Prostate gland (tissue), 2 donors: ENCODE results near the gene ARAP2. TPM values are rescaled to one million over a fixed set of nuclear protein-coding genes. Genes with fewer than 3 reads are reported as not detected.

ENCODE experiments used
- DNase-seq: peaks from one replicate; pipeline ENCODE4 v3.0.0-alpha.2; 2019; ENCODE audit warnings: low spot score
- H3K27ac ChIP-seq, 2 donors: fragments of 200-600 bp; sonication (generic); 2 replicates each; pipeline ENCODE4 v1.5.1; 2017 to 2019
- H3K27me3 ChIP-seq: fragments of 200-600 bp; sonication (generic); replicated peaks from 2 replicates; pipeline ENCODE4 v1.5.1; 2019; ENCODE audit not compliant: insufficient read depth
- H3K36me3 ChIP-seq, 2 donors: fragments of 200-600 bp; sonication (generic); 1 replicate in 1 of 2; 2 replicates in 1 of 2; pipeline versions ENCODE4 v1.5.1 to v1.8.1; 2017 to 2019
- H3K4me1 ChIP-seq: fragments of 200-600 bp; sonication (generic); replicated peaks from 2 replicates; pipeline ENCODE4 v1.5.1; 2019
- H3K4me3 ChIP-seq, 2 donors: fragments of 200-600 bp; sonication (generic); 2 replicates each; pipeline ENCODE4 v1.5.1; 2017 to 2019
- H3K9me3 ChIP-seq: fragments of 200-600 bp; sonication (generic); 2 replicates; pipeline ENCODE4 v1.5.1; 2017
- POLR2A ChIP-seq: fragments of 450-650 bp; IDR thresholded peaks from one replicate; pipeline ENCODE4 v1.6.1; 2016; ENCODE audit warnings: antibody characterized with exemption, mild to moderate bottlenecking
- POLR2AphosphoS5 ChIP-seq: sonication (generic); formaldehyde crosslinking; IDR thresholded peaks from one replicate; pipeline ENCODE4 v1.6.1; 2017; ENCODE audit warnings: antibody characterized with exemption
- WGBS: methylation state at CpG from one replicate; pipeline ENCODE4 v1.1.5; 2018; 5-methylcytosine and 5-hydroxymethylcytosine counted together
- intact Hi-C: fragments of 100-400 bp; cut with DNase I; formaldehyde crosslinking; loops from one replicate; pipeline ENCODE4 v1.14.2; 2022
- total RNA-seq, 2 donors: library from RNA; depleted of rRNA; stranded (reverse); fragments of >200 nt; gene quantifications; one replicate each; pipeline ENCODE4 v1.1.0, GENCODE V29; 2016
- TF ChIP-seq, protein P1 (sequence below), 4 experiments: fragments of 200-600 bp in 2 of 4; fragments of 450-650 bp in 2 of 4; sonication (generic) in 2 of 4; IDR thresholded peaks; 1 replicate in 3 of 4; 2 replicates in 1 of 4; pipeline ENCODE4 v1.5.1; 2016 to 2019; ENCODE audit warnings: antibody characterized with exemption in 4 of 4, mild to moderate bottlenecking in 2 of 4, moderate library complexity in 2 of 4

The ARAP2 gene
- total RNA-seq, 2 donors from 2014 or later, result 10.3 to 97.8 TPM

GRCh38 chr4:36230534-36230933 lies 13.8 kb downstream of the ARAP2 start:
- Histone ChIP-seq H3K4me3 (no peak overlapping the region), H3K4me1 (no peaks in the 10 kb centered on the region), H3K27ac (no peak overlapping the region), H3K36me3 (no peaks in the 10 kb centered on the region), H3K9me3 (no peaks in the 10 kb centered on the region), H3K27me3 (no peaks in the 10 kb centered on the region)
- intact Hi-C loops, result no loop called here
- DNase-seq, result no peak
- TF ChIP-seq, protein P1, sequence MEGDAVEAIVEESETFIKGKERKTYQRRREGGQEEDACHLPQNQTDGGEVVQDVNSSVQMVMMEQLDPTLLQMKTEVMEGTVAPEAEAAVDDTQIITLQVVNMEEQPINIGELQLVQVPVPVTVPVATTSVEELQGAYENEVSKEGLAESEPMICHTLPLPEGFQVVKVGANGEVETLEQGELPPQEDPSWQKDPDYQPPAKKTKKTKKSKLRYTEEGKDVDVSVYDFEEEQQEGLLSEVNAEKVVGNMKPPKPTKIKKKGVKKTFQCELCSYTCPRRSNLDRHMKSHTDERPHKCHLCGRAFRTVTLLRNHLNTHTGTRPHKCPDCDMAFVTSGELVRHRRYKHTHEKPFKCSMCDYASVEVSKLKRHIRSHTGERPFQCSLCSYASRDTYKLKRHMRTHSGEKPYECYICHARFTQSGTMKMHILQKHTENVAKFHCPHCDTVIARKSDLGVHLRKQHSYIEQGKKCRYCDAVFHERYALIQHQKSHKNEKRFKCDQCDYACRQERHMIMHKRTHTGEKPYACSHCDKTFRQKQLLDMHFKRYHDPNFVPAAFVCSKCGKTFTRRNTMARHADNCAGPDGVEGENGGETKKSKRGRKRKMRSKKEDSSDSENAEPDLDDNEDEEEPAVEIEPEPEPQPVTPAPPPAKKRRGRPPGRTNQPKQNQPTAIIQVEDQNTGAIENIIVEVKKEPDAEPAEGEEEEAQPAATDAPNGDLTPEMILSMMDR (IDR thresholded peaks at IDR 0.05), result no peak
- no peak for TF ChIP-seq POLR2AphosphoS5
- no peak for TF ChIP-seq POLR2A
- 88% methylated on average over 3 of the region's 3 CpGs for WGBS

DNA sequence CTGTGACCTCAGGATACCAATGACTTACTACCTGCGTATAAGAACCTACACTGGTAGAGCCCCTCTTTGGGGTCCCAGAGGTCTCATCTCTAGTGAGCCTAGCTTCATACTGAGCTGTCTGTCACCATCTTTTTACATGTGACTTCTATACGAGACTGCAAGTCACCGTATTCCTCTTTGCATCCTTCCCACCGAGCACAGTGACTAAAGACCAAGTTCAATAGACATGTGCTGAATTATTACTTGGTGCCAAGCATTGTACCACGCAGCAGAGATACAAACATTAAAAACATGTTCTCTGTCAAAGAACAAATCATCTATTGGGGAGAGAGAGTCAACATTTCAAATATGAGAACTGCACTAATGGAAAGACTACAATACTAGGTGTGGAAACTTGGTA lies 16.4 kb downstream of the ARAP2 start:
- H3K36me3 ChIP-seq, result no peaks in the 10 kb centered on the region
- 75% methylated on average over 5 of the region's 5 CpGs for WGBS
- no peaks in the 10 kb centered on the region for H3K9me3 ChIP-seq
- no peaks in the 10 kb centered on the region for H3K4me1 ChIP-seq
- TF ChIP-seq POLR2AphosphoS5 (no peak), POLR2A (no peak)
- TF ChIP-seq, protein P1 (IDR thresholded peaks at IDR 0.05), result no peak
- intact Hi-C loops, result no loop called here
- DNase-seq, result no peak
- H3K27me3 ChIP-seq, result no peaks in the 10 kb centered on the region
- H3K4me3 ChIP-seq, result no peak overlapping the region
- no peak overlapping the region for H3K27ac ChIP-seq

DNA sequence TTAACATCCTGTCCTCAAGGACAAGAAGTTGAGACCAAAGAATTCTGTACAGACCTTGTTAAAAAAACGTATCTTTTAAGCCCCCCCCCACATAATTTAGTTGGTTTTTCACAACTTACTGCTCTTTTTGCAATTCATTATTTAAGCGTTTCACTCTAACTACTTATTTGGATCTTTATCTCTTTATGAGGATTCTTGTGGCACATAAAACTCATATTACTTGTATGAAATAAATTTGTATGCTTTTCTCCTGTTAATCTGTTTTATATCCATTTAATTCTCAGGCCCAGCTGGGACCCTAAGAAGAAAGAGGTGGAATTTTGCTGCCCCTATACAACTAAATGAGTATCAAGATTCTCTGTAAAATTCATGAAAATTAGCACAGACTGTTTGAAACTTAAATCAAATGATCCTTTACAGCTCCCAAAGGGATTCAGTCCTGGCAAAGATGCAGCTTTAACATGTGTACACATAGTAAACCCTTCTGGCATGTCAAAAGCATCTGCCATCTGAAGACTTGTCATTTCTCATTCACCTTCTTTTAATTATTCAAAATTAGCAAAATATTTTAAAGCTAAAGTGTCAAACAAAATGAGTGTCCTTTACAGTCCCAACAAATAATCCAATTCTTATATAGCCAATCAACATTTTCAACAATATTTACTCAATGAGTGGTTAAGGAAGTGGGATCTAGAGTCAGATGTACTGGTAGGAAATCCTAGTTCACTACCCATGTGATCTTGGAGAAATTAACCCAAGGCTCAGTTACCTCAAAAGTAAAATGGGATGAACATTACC lies 17.7 kb downstream of the ARAP2 start:
- WGBS, result 20% methylated on average over 2 of the region's 2 CpGs
- no peak for TF ChIP-seq POLR2AphosphoS5
- TF ChIP-seq, protein P1 (IDR thresholded peaks at IDR 0.05), result no peak
- TF ChIP-seq POLR2A, result no peak
- Histone ChIP-seq H3K27me3 (no peaks in the 10 kb centered on the region), H3K36me3 (no peaks in the 10 kb centered on the region), H3K9me3 (no peaks in the 10 kb centered on the region), H3K4me1 (no peaks in the 10 kb centered on the region), H3K27ac (no peak overlapping the region), H3K4me3 (no peak overlapping the region)
- intact Hi-C loops, result no loop called here
- no peak for DNase-seq

DNA sequence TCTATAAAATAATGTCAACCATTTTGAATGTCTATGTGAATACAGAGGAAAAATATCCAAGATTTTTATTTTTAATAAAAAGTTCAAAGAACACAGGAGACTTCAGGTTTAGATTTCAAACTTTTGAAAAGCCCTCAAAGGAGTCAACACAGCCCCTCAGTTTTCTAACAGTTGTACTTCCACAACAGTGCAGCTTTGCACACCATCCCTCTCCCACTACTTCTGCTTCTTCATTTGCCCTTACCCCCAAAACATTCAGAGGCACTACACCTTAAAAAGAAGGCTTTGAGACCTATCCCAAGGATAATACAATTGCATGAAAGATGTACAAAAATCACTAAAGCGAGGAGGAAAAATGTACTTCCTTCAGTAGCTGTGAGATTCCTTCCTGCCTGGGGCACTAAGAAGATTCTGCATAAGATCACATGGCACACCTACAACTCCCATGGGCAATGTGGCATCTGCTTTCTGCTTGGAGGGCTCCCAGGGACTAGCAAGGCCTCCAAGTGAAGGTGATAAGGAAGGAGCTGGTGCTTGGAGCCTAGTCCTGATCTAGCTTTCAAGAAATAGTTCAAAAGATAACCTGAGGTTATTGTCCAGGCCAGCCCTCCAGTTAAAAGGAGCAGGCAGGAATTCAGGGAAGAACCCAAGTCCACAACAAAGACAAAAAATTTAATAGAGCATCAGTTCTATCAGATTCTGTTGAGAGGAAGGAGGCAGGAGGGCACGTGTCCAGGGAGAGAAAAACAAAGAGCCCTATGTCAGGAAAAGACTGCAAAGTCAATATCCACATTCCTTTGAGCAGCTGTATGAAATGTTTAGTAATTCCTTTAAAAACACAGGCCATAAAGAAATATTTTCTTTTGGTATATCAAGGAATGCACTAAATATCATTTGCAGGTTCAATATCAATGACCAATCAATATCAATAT lies 19.1 kb downstream of the ARAP2 start:
- no peak overlapping the region for H3K4me3 ChIP-seq
- no peak for DNase-seq
- no peak overlapping the region for H3K27ac ChIP-seq
- no peak for TF ChIP-seq POLR2A
- TF ChIP-seq, protein P1 (IDR thresholded peaks at IDR 0.05), result no peak
- no peak for TF ChIP-seq POLR2AphosphoS5
- WGBS, result 49% methylated on average over 2 of the region's 2 CpGs
- H3K27me3 ChIP-seq, result no peaks in the 10 kb centered on the region
- H3K9me3 ChIP-seq, result no peaks in the 10 kb centered on the region
- intact Hi-C loops, result no loop called here
- no peaks in the 10 kb centered on the region for H3K4me1 ChIP-seq
- H3K36me3 ChIP-seq, result no peaks in the 10 kb centered on the region
